Midbrain (tissue), 1 donor: ENCODE measurements around the gene FGF8.

Experiments
- DNase-seq: peaks from one replicate; lab custom pipeline; 2025; lab: John Stamatoyannopoulos, UW

The FGF8 gene

GRCh38 chr10:101725296-101726114 is 50.4 kb downstream of the FGF8 start:
- no peak for DNase-seq

- no peak for DNase-seq
These were observed 51.5 kb downstream of the FGF8 start for GRCh38 chr10:101724446-101724845.

- DNase-seq, result no peak
These were observed 52.7 kb downstream of the FGF8 start for GRCh38 chr10:101723176-101723575.

GRCh38 chr10:101721806-101722205 is 54.1 kb downstream of the FGF8 start:
- no peak for DNase-seq

- DNase-seq, result no peak
These were observed 55.2 kb downstream of the FGF8 start for GRCh38 chr10:101720606-101721230.
